H9 (cell line): Measurements from ENCODE around the gene GFPT2. TPM values are rescaled to one million over a fixed set of nuclear protein-coding genes. Genes with fewer than 3 reads are reported as not detected.

ENCODE experiments used
- DNase-seq: peaks from one replicate; pipeline ENCODE4 v3.0.0-alpha.2; 2017
- H2AFZ ChIP-seq: one replicate; pipeline ENCODE4 v1.6.1; 2013; ENCODE audit warnings: mild to moderate bottlenecking, low read length, control low read depth, moderate library complexity
- H2AK5ac ChIP-seq: 2 replicates; pipeline ENCODE4 v1.6.1; 2013; ENCODE audit warnings: low read length, control low read depth, mixed read lengths; ENCODE audit not compliant: insufficient read length
- H2BK120ac ChIP-seq: one replicate; pipeline ENCODE4 v1.6.1; 2013; ENCODE audit warnings: low read depth, mild to moderate bottlenecking, low read length, control low read depth, inconsistent platforms; ENCODE audit not compliant: poor library complexity, severe bottlenecking
- H2BK12ac ChIP-seq: 2 replicates; pipeline ENCODE4 v1.6.1; 2013; ENCODE audit warnings: low read length, control low read depth, mixed read lengths, low read depth; ENCODE audit not compliant: insufficient read length
- H2BK15ac ChIP-seq: 2 replicates; pipeline ENCODE4 v1.6.1; 2013; ENCODE audit warnings: low read depth, low read length, control low read depth
- H2BK20ac ChIP-seq: one replicate; pipeline ENCODE4 v1.6.1; 2013; ENCODE audit warnings: low read depth, mild to moderate bottlenecking, low read length, control low read depth, inconsistent platforms; ENCODE audit not compliant: poor library complexity, severe bottlenecking
- H2BK5ac ChIP-seq: 2 replicates; pipeline ENCODE4 v1.6.1; 2013; ENCODE audit warnings: low read length, control low read depth, mixed read lengths; ENCODE audit not compliant: insufficient read length
- H3K14ac ChIP-seq: 2 replicates; pipeline ENCODE4 v1.6.1; 2013; ENCODE audit warnings: low read length, control low read depth; ENCODE audit not compliant: insufficient read depth
- H3K18ac ChIP-seq: 2 replicates; pipeline ENCODE4 v1.6.1; 2013; ENCODE audit warnings: low read depth, mild to moderate bottlenecking, mixed read lengths, low read length, control low read depth; ENCODE audit not compliant: insufficient read length
- H3K23ac ChIP-seq: 2 replicates; pipeline ENCODE4 v1.6.1; 2013; ENCODE audit warnings: low read length, control low read depth, mixed read lengths, low read depth; ENCODE audit not compliant: insufficient read length
- H3K23me2 ChIP-seq: 2 replicates; pipeline ENCODE4 v1.6.1; 2013; ENCODE audit warnings: low read depth, mild to moderate bottlenecking, mixed read lengths, low read length, control low read depth; ENCODE audit not compliant: insufficient read length, poor library complexity, severe bottlenecking
- H3K27ac ChIP-seq: 2 replicates; pipeline ENCODE4 v1.5.1; 2013; ENCODE audit warnings: low read length, control low read depth, mixed read lengths, low read depth; ENCODE audit not compliant: insufficient read length
- H3K27me3 ChIP-seq: 2 replicates; pipeline ENCODE4 v1.6.1; 2013; ENCODE audit warnings: low read length, control low read depth, inconsistent platforms; ENCODE audit not compliant: insufficient read depth
- H3K4ac ChIP-seq: 2 replicates; pipeline ENCODE4 v1.6.1; 2013; ENCODE audit warnings: low read depth, mild to moderate bottlenecking, control low read depth, inconsistent platforms, low read length, moderate library complexity
- H3K4me1 ChIP-seq: 2 replicates; pipeline ENCODE4 v1.6.1; 2013; ENCODE audit warnings: low read length, control low read depth, inconsistent platforms; ENCODE audit not compliant: insufficient read depth
- H3K4me2 ChIP-seq: 2 replicates; pipeline ENCODE4 v1.6.1; 2013; ENCODE audit warnings: low read length, control low read depth, mixed read lengths; ENCODE audit not compliant: insufficient read length, insufficient read depth
- H3K56ac ChIP-seq: 2 replicates; pipeline ENCODE4 v1.6.1; 2013; ENCODE audit warnings: low read depth, mild to moderate bottlenecking, mixed read lengths, low read length, control low read depth; ENCODE audit not compliant: insufficient read length
- H3K79me1 ChIP-seq: 2 replicates; pipeline ENCODE4 v1.6.1; 2013; ENCODE audit warnings: low read depth, mild to moderate bottlenecking, moderate library complexity, low read length, control low read depth, inconsistent platforms; ENCODE audit not compliant: insufficient read depth, poor library complexity, severe bottlenecking
- H3K79me2 ChIP-seq: 2 replicates; pipeline ENCODE4 v1.6.1; 2013; ENCODE audit warnings: low read length, control low read depth, inconsistent platforms; ENCODE audit not compliant: insufficient read depth
- H3K9ac ChIP-seq: 2 replicates; pipeline ENCODE4 v1.6.1; 2013; ENCODE audit warnings: low read length, control low read depth, mixed read lengths; ENCODE audit not compliant: insufficient read length; ENCODE audit errors: extremely low read depth
- H3K9me3 ChIP-seq: one replicate; pipeline ENCODE4 v1.6.1; 2013; ENCODE audit warnings: low read depth, low read length, inconsistent platforms; ENCODE audit not compliant: control insufficient read depth
- H3T11ph ChIP-seq: one replicate; pipeline ENCODE4 v1.6.1; 2013; ENCODE audit warnings: mild to moderate bottlenecking, low read length, control low read depth, inconsistent platforms
- H4K20me1 ChIP-seq: one replicate; pipeline ENCODE4 v1.6.1; 2013; ENCODE audit not compliant: control insufficient read depth, insufficient read length, insufficient read depth
- H4K5ac ChIP-seq: 2 replicates; pipeline ENCODE4 v1.6.1; 2013; ENCODE audit warnings: low read depth, mild to moderate bottlenecking, mixed read lengths, low read length, control low read depth; ENCODE audit not compliant: insufficient read length
- H4K8ac ChIP-seq: replicated peaks from 2 replicates; pipeline ENCODE4 v1.6.1; 2013; ENCODE audit warnings: low read length, control low read depth, mixed read lengths, low read depth; ENCODE audit not compliant: insufficient read length
- H4K91ac ChIP-seq: 2 replicates; pipeline ENCODE4 v1.6.1; 2013; ENCODE audit warnings: low read depth, mild to moderate bottlenecking, moderate library complexity, mixed read lengths, low read length, control low read depth; ENCODE audit not compliant: insufficient read length
- H3K27ac Mint-ChIP-seq, 3 experiments: 2 replicates in 2 of 3; 3 replicates in 1 of 3; pipeline ENCODE4 v1.8.0; 2020 to 2021; ENCODE audit warnings: mixed read lengths in 3 of 3, mild to moderate bottlenecking in 1 of 3, moderate library complexity in 1 of 3
- H3K27me3 Mint-ChIP-seq: 2 replicates; pipeline ENCODE4 v1.8.0; 2021; ENCODE audit warnings: low read depth, mild to moderate bottlenecking, moderate library complexity, mixed read lengths
- H3K36me3 Mint-ChIP-seq, 3 experiments: 2 replicates in 2 of 3; 3 replicates in 1 of 3; pipeline ENCODE4 v1.8.0; 2020 to 2021; ENCODE audit warnings: low read depth in 3 of 3, mixed read lengths in 3 of 3; ENCODE audit not compliant: insufficient read depth in 1 of 3
- H3K4me1 Mint-ChIP-seq, 2 experiments: 2 replicates each; pipeline ENCODE4 v1.8.0; 2020; ENCODE audit warnings: mixed read lengths in 2 of 2
- H3K4me3 Mint-ChIP-seq, 2 experiments: 2 replicates in 1 of 2; 3 replicates in 1 of 2; pipeline ENCODE4 v1.8.0; 2020 to 2021; ENCODE audit warnings: mild to moderate bottlenecking in 2 of 2, mixed read lengths in 2 of 2, moderate library complexity in 1 of 2
- H3K9me3 Mint-ChIP-seq, 2 experiments: 2 replicates in 1 of 2; 3 replicates in 1 of 2; pipeline ENCODE4 v1.8.0; 2020; ENCODE audit warnings: mild to moderate bottlenecking in 2 of 2, mixed read lengths in 2 of 2, moderate library complexity in 1 of 2
- CTCF ChIP-seq: fragments of 200-600 bp; sonication (generic); conservative IDR thresholded peaks from 3 replicates; pipeline ENCODE4 v1.8.0; 2021; ENCODE audit warnings: antibody characterized with exemption, mild to moderate bottlenecking
- WGBS: extraction: QIAGEN DNeasy Blood & Tissue Kit; methylation state at CpG from one replicate; pipeline ENCODE4 v1.1.7; 2013; ENCODE audit warnings: missing lambda C conversion rate, low lambda C conversion rate, mixed read lengths; ENCODE audit not compliant: insufficient read length; ENCODE audit errors: extremely low coverage; 5-methylcytosine and 5-hydroxymethylcytosine counted together
- total RNA-seq: library from RNA; stranded (reverse); gene quantifications from 2 replicates; pipeline ENCODE4 v1.2.1, GENCODE V29; 2021

GFPT2 gene
- total RNA-seq, 1 experiment from 2014 or later = 89.8 TPM

- H3K27ac Mint-ChIP-seq = no peak overlapping the region
- Histone ChIP-seq H3K9me3 (no peaks in the 10 kb centered on the region), H3K9ac (no peak overlapping the region), H4K8ac (no peak overlapping the region), H3K4me2 (no peak overlapping the region), H3K27me3 (no peaks in the 10 kb centered on the region), H4K20me1 (no peaks in the 10 kb centered on the region), H3K23ac (no peak overlapping the region), H2BK120ac (no peak overlapping the region), H2BK5ac (no peak overlapping the region), H3K4me1 (no peaks in the 10 kb centered on the region), H3K27ac (no peak overlapping the region), H2AFZ (no peak overlapping the region), H4K91ac (no peak overlapping the region), H2BK12ac (no peak overlapping the region), H3K79me1 (no peaks in the 10 kb centered on the region), H4K5ac (no peak overlapping the region), H2BK15ac (no peak overlapping the region), H2BK20ac (no peak overlapping the region), H3K23me2 (no peaks in the 10 kb centered on the region), H3K4ac (no peak overlapping the region), H3K56ac (no peak overlapping the region), H3K79me2 (no peaks in the 10 kb centered on the region), H3K14ac (no peak overlapping the region), H2AK5ac (no peak overlapping the region), H3K18ac (no peak overlapping the region), H3T11ph (no peak overlapping the region)
- H3K36me3 Mint-ChIP-seq = no peaks in the 10 kb centered on the region
- no peaks in the 10 kb centered on the region for H3K27me3 Mint-ChIP-seq
- DNase-seq = no peak
- 0 out of 4 replicates have a peak, but pooled peaks cover 0 to 5% of the 10 kb centered on the region in 2 experiments for H3K4me1 Mint-ChIP-seq
- H3K9me3 Mint-ChIP-seq = peaks cover 0 to under 1% of the 10 kb centered on the region in 2 experiments; a peak in 2 of 5 replicates
- H3K4me3 Mint-ChIP-seq = no peak overlapping the region
- no peak for TF ChIP-seq CTCF
- WGBS = no CpG with 5 or more reads among the region's 4 CpGs
Measured at GRCh38 chr5:180365829-180366228, 12.7 kb upstream of the GFPT2 start.
